HEK293 (cell line): ENCODE results near the gene FOSB.

ENCODE experiments used
- BCL11B ChIP-seq: fragments of 450-650 bp; formaldehyde crosslinking; IDR thresholded peaks from 2 replicates; pipeline ENCODE4 v1.5.1; 2016; ENCODE audit warnings: low read depth, missing biosample characterization, missing genetic modification characterization
- FEZF1 ChIP-seq: fragments of 450-650 bp; formaldehyde crosslinking; IDR thresholded peaks from 2 replicates; pipeline ENCODE4 v1.5.1; 2016; ENCODE audit warnings: missing biosample characterization, missing genetic modification characterization
- GLI4 ChIP-seq: fragments of 450-650 bp; formaldehyde crosslinking; IDR thresholded peaks from 2 replicates; pipeline ENCODE4 v1.5.1; 2016; ENCODE audit warnings: missing biosample characterization, missing genetic modification characterization
- GLIS1 ChIP-seq: fragments of 450-650 bp; formaldehyde crosslinking; IDR thresholded peaks from 2 replicates; pipeline ENCODE4 v1.5.1; 2016; ENCODE audit warnings: missing biosample characterization, missing genetic modification characterization
- KLF10 ChIP-seq: fragments of 450-650 bp; IDR thresholded peaks from 2 replicates; pipeline ENCODE4 v1.5.1; 2018; ENCODE audit warnings: missing biosample characterization, mild to moderate bottlenecking, missing genetic modification characterization
- KLF16 ChIP-seq: fragments of 450-650 bp; formaldehyde crosslinking; IDR thresholded peaks from 2 replicates; pipeline ENCODE4 v1.5.1; 2017; ENCODE audit warnings: missing biosample characterization, missing genetic modification characterization
- MYNN ChIP-seq: fragments of 450-650 bp; formaldehyde crosslinking; IDR thresholded peaks from 2 replicates; pipeline ENCODE4 v1.5.1; 2016; ENCODE audit warnings: missing biosample characterization, missing genetic modification characterization, borderline replicate concordance
- SCRT1 ChIP-seq: fragments of 450-650 bp; formaldehyde crosslinking; IDR thresholded peaks from 2 replicates; pipeline ENCODE4 v1.5.1; 2016; ENCODE audit warnings: missing biosample characterization, missing genetic modification characterization, borderline replicate concordance
- SCRT2 ChIP-seq: fragments of 450-650 bp; formaldehyde crosslinking; IDR thresholded peaks from 2 replicates; pipeline ENCODE4 v1.5.1; 2016; ENCODE audit warnings: missing biosample characterization, missing genetic modification characterization
- SP2 ChIP-seq: fragments of 450-650 bp; formaldehyde crosslinking; IDR thresholded peaks from 2 replicates; pipeline ENCODE4 v1.5.1; 2016; ENCODE audit warnings: missing biosample characterization, missing genetic modification characterization
- SP3 ChIP-seq: fragments of 450-650 bp; formaldehyde crosslinking; IDR thresholded peaks from 2 replicates; pipeline ENCODE4 v1.5.1; 2016; ENCODE audit warnings: missing biosample characterization, missing genetic modification characterization
- ZBTB20 ChIP-seq: fragments of 450-650 bp; formaldehyde crosslinking; IDR thresholded peaks from 2 replicates; pipeline ENCODE4 v1.5.1; 2016; ENCODE audit warnings: missing biosample characterization, missing genetic modification characterization
- ZFHX2 ChIP-seq: fragments of 450-650 bp; formaldehyde crosslinking; conservative IDR thresholded peaks from 2 replicates; pipeline ENCODE4 v1.5.1; 2016; ENCODE audit warnings: missing biosample characterization, missing genetic modification characterization
- ZIC2 ChIP-seq: fragments of 450-650 bp; formaldehyde crosslinking; IDR thresholded peaks from 2 replicates; pipeline ENCODE4 v1.5.1; 2016; ENCODE audit warnings: missing biosample characterization, missing genetic modification characterization
- ZNF138 ChIP-seq: fragments of 450-650 bp; formaldehyde crosslinking; IDR thresholded peaks from 2 replicates; pipeline ENCODE4 v1.5.1; 2016; ENCODE audit warnings: missing biosample characterization, missing genetic modification characterization, borderline replicate concordance
- ZNF423 ChIP-seq: fragments of 450-650 bp; formaldehyde crosslinking; IDR thresholded peaks from 2 replicates; pipeline ENCODE4 v1.5.1; 2016; ENCODE audit warnings: missing biosample characterization, missing genetic modification characterization
- ZNF521 ChIP-seq: fragments of 450-650 bp; formaldehyde crosslinking; IDR thresholded peaks from 2 replicates; pipeline ENCODE4 v1.5.1; 2017; ENCODE audit warnings: missing biosample characterization, mild to moderate bottlenecking, missing genetic modification characterization
- ZNF548 ChIP-seq: fragments of 450-650 bp; formaldehyde crosslinking; IDR thresholded peaks from 2 replicates; pipeline ENCODE4 v1.5.1; 2016; ENCODE audit warnings: missing biosample characterization, missing genetic modification characterization
- ZNF76 ChIP-seq: fragments of 450-650 bp; formaldehyde crosslinking; IDR thresholded peaks from 2 replicates; pipeline ENCODE4; 2016; ENCODE audit warnings: low read depth, missing biosample characterization, missing genetic modification characterization, borderline replicate concordance
- ZNF777 ChIP-seq: fragments of 450-650 bp; formaldehyde crosslinking; IDR thresholded peaks from 2 replicates; pipeline ENCODE4 v1.5.1; 2017; ENCODE audit warnings: missing biosample characterization, missing genetic modification characterization, borderline replicate concordance
- ZNF843 ChIP-seq: fragments of 450-650 bp; formaldehyde crosslinking; IDR thresholded peaks from 2 replicates; pipeline ENCODE4 v1.5.1; 2016; ENCODE audit warnings: missing biosample characterization, missing genetic modification characterization
- TF ChIP-seq, protein P1 (sequence below): fragments of 450-650 bp; formaldehyde crosslinking; conservative IDR thresholded peaks from 2 replicates; pipeline ENCODE4 v1.5.1; 2016; ENCODE audit warnings: low read depth, missing biosample characterization, missing genetic modification characterization
- TF ChIP-seq, protein P2 (sequence below): fragments of 450-650 bp; formaldehyde crosslinking; IDR thresholded peaks from 2 replicates; pipeline ENCODE4 v1.5.1; 2017; ENCODE audit warnings: missing biosample characterization, missing genetic modification characterization
- TF ChIP-seq, protein P3 (sequence below): fragments of 450-650 bp; formaldehyde crosslinking; IDR thresholded peaks from 2 replicates; pipeline ENCODE4 v1.5.1; 2016; ENCODE audit warnings: missing biosample characterization, missing genetic modification characterization
- TF ChIP-seq, protein P4 (sequence below): fragments of 450-650 bp; formaldehyde crosslinking; IDR thresholded peaks from 2 replicates; pipeline ENCODE4 v1.5.1; 2016; ENCODE audit warnings: missing biosample characterization, missing genetic modification characterization
- TF ChIP-seq, protein P5 (sequence below): fragments of 450-650 bp; formaldehyde crosslinking; IDR thresholded peaks from 2 replicates; pipeline ENCODE4 v1.5.1; 2016; ENCODE audit warnings: missing biosample characterization, missing genetic modification characterization
- TF ChIP-seq, protein P6 (sequence below): fragments of 450-650 bp; formaldehyde crosslinking; IDR thresholded peaks from 2 replicates; pipeline ENCODE4 v1.5.1; 2016; ENCODE audit warnings: missing biosample characterization, missing genetic modification characterization

The FOSB gene

DNA sequence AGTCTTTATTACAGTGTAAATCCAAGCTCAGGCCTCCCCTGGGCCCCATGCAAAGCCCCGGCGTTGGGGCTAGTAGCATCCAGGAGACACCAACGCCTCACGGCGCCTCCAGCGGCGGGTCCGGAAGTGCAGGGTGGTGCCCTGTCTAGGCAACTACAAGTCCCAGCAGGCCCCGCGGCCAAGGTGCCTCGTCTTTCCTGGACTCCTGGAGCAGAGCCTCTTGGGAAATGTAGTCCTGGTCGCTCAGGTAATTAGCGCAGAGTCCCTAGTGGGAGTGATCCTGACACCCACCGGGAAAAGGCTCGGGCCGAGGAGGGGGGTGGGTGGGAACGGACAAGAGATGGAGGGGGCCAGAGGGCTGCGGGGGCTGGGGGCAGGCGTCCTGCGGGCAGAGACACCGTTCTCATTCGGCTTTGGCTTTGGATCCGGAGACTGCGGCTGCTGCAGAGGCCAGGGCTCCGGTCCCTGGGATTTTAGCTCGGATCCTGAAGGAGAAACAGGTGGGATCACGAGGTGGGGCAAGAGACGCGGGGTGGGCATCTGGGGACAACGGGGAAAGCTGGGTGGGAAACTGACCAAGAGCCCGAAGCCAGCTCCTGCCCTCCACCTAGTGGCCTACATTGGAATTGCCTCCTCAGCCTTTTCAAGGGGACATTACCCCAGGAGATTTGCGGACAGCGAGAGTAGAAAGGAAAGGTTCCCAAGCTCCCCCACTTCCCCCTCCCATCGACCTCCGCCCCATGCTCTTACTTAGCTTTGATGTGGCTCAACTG is 17.7 kb downstream of the FOSB start (continued):
- TF ChIP-seq GLIS1 (tag by site-specific recombination) (peak; percentile 95), ZIC2 (peak; percentile 43; the same call in 1 of the 2 replicates), GLI4 (tag by site-specific recombination) (no peak), SP3 (tag by site-specific recombination) (peak; percentile 72), KLF16 (tag by site-specific recombination) (no peak), ZNF777 (no peak), ZBTB20 (peak; percentile 53), FEZF1 (tag by site-specific recombination) (no peak), ZNF138 (tag by site-specific recombination) (no peak), SCRT1 (tag by site-specific recombination) (no peak), SP2 (tag by site-specific recombination) (peak; percentile 13; the same call in 1 of the 2 replicates), ZNF548 (tag by site-specific recombination) (no peak), ZNF843 (tag by site-specific recombination) (no peak), BCL11B (tag by site-specific recombination) (peak; percentile 67; the same call in 1 of the 2 replicates), ZFHX2 (tag by site-specific recombination) (peak; percentile 78), KLF10 (no peak), MYNN (tag by site-specific recombination) (no peak), ZNF521 (tag by site-specific recombination) (no peak), ZNF76 (tag by site-specific recombination) (peak; percentile 98), ZNF423 (tag by site-specific recombination) (0 out of 2 replicates have a peak, but pooled peaks have one; percentile 9), SCRT2 (tag by site-specific recombination) (peak; percentile 90)
- TF ChIP-seq, protein P1, sequence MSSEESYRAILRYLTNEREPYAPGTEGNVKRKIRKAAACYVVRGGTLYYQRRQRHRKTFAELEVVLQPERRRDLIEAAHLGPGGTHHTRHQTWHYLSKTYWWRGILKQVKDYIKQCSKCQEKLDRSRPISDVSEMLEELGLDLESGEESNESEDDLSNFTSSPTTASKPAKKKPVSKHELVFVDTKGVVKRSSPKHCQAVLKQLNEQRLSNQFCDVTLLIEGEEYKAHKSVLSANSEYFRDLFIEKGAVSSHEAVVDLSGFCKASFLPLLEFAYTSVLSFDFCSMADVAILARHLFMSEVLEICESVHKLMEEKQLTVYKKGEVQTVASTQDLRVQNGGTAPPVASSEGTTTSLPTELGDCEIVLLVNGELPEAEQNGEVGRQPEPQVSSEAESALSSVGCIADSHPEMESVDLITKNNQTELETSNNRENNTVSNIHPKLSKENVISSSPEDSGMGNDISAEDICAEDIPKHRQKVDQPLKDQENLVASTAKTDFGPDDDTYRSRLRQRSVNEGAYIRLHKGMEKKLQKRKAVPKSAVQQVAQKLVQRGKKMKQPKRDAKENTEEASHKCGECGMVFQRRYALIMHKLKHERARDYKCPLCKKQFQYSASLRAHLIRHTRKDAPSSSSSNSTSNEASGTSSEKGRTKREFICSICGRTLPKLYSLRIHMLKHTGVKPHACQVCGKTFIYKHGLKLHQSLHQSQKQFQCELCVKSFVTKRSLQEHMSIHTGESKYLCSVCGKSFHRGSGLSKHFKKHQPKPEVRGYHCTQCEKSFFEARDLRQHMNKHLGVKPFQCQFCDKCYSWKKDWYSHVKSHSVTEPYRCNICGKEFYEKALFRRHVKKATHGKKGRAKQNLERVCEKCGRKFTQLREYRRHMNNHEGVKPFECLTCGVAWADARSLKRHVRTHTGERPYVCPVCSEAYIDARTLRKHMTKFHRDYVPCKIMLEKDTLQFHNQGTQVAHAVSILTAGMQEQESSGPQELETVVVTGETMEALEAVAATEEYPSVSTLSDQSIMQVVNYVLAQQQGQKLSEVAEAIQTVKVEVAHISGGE (tag by site-specific recombination) = peak; percentile 37
- TF ChIP-seq, protein P2, sequence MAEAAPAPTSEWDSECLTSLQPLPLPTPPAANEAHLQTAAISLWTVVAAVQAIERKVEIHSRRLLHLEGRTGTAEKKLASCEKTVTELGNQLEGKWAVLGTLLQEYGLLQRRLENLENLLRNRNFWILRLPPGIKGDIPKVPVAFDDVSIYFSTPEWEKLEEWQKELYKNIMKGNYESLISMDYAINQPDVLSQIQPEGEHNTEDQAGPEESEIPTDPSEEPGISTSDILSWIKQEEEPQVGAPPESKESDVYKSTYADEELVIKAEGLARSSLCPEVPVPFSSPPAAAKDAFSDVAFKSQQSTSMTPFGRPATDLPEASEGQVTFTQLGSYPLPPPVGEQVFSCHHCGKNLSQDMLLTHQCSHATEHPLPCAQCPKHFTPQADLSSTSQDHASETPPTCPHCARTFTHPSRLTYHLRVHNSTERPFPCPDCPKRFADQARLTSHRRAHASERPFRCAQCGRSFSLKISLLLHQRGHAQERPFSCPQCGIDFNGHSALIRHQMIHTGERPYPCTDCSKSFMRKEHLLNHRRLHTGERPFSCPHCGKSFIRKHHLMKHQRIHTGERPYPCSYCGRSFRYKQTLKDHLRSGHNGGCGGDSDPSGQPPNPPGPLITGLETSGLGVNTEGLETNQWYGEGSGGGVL (tag by site-specific recombination) = peak; percentile 90
- TF ChIP-seq, protein P3, sequence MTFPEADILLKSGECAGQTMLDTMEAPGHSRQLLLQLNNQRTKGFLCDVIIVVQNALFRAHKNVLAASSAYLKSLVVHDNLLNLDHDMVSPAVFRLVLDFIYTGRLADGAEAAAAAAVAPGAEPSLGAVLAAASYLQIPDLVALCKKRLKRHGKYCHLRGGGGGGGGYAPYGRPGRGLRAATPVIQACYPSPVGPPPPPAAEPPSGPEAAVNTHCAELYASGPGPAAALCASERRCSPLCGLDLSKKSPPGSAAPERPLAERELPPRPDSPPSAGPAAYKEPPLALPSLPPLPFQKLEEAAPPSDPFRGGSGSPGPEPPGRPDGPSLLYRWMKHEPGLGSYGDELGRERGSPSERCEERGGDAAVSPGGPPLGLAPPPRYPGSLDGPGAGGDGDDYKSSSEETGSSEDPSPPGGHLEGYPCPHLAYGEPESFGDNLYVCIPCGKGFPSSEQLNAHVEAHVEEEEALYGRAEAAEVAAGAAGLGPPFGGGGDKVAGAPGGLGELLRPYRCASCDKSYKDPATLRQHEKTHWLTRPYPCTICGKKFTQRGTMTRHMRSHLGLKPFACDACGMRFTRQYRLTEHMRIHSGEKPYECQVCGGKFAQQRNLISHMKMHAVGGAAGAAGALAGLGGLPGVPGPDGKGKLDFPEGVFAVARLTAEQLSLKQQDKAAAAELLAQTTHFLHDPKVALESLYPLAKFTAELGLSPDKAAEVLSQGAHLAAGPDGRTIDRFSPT (tag by site-specific recombination) = 0 out of 2 replicates have a peak, but pooled peaks have one; percentile 25
- TF ChIP-seq, protein P4, sequence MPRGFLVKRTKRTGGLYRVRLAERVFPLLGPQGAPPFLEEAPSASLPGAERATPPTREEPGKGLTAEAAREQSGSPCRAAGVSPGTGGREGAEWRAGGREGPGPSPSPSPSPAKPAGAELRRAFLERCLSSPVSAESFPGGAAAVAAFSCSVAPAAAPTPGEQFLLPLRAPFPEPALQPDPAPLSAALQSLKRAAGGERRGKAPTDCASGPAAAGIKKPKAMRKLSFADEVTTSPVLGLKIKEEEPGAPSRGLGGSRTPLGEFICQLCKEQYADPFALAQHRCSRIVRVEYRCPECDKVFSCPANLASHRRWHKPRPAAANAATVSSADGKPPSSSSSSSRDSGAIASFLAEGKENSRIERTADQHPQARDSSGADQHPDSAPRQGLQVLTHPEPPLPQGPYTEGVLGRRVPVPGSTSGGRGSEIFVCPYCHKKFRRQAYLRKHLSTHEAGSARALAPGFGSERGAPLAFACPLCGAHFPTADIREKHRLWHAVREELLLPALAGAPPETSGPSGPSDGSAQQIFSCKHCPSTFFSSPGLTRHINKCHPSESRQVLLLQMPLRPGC = no peak
- TF ChIP-seq, protein P5, sequence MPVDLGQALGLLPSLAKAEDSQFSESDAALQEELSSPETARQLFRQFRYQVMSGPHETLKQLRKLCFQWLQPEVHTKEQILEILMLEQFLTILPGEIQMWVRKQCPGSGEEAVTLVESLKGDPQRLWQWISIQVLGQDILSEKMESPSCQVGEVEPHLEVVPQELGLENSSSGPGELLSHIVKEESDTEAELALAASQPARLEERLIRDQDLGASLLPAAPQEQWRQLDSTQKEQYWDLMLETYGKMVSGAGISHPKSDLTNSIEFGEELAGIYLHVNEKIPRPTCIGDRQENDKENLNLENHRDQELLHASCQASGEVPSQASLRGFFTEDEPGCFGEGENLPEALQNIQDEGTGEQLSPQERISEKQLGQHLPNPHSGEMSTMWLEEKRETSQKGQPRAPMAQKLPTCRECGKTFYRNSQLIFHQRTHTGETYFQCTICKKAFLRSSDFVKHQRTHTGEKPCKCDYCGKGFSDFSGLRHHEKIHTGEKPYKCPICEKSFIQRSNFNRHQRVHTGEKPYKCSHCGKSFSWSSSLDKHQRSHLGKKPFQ = no peak
- TF ChIP-seq, protein P6, sequence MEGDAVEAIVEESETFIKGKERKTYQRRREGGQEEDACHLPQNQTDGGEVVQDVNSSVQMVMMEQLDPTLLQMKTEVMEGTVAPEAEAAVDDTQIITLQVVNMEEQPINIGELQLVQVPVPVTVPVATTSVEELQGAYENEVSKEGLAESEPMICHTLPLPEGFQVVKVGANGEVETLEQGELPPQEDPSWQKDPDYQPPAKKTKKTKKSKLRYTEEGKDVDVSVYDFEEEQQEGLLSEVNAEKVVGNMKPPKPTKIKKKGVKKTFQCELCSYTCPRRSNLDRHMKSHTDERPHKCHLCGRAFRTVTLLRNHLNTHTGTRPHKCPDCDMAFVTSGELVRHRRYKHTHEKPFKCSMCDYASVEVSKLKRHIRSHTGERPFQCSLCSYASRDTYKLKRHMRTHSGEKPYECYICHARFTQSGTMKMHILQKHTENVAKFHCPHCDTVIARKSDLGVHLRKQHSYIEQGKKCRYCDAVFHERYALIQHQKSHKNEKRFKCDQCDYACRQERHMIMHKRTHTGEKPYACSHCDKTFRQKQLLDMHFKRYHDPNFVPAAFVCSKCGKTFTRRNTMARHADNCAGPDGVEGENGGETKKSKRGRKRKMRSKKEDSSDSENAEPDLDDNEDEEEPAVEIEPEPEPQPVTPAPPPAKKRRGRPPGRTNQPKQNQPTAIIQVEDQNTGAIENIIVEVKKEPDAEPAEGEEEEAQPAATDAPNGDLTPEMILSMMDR (tag by site-specific recombination) = peak; percentile 89
